GM19455 (cell line): ENCODE measurements around the gene ZNF318.
"Not testable (repeated sequence)": the region's sequence is repeated elsewhere in the genome, so short reads cannot be mapped to it uniquely, and the experiment has no call there.

Source experiments
- ATAC-seq: cut with Tn5 transposase; IDR thresholded peaks from one replicate; pipeline ENCODE4 v1.9.1; 2021; ENCODE audit not compliant: unreplicated experiment

Gene ZNF318, protein sequence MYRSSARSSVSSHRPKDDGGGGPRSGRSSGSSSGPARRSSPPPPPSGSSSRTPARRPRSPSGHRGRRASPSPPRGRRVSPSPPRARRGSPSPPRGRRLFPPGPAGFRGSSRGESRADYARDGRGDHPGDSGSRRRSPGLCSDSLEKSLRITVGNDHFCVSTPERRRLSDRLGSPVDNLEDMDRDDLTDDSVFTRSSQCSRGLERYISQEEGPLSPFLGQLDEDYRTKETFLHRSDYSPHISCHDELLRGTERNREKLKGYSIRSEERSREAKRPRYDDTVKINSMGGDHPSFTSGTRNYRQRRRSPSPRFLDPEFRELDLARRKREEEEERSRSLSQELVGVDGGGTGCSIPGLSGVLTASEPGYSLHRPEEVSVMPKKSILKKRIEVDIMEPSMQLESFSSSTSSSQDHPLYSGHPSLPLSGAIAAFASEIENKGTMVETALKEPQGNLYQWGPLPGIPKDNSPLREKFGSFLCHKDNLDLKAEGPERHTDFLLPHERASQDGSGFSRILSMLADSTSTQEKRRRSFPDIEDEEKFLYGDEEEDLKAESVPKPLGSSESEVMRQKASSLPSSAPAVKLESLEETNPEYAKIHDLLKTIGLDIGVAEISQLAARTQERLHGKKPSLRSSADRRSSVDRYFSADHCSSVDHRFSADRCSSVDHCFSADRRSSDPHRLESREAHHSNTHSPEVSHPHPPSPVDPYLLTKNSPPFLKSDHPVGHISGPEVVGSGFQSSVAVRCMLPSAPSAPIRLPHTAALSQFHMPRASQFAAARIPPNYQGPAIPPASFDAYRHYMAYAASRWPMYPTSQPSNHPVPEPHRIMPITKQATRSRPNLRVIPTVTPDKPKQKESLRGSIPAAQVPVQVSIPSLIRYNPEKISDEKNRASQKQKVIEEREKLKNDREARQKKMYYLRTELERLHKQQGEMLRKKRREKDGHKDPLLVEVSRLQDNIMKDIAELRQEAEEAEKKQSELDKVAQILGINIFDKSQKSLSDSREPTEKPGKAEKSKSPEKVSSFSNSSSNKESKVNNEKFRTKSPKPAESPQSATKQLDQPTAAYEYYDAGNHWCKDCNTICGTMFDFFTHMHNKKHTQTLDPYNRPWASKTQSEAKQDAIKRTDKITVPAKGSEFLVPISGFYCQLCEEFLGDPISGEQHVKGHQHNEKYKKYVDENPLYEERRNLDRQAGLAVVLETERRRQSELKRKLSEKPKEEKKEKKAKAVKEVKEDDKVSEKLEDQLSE (N-terminal part only)

DNA sequence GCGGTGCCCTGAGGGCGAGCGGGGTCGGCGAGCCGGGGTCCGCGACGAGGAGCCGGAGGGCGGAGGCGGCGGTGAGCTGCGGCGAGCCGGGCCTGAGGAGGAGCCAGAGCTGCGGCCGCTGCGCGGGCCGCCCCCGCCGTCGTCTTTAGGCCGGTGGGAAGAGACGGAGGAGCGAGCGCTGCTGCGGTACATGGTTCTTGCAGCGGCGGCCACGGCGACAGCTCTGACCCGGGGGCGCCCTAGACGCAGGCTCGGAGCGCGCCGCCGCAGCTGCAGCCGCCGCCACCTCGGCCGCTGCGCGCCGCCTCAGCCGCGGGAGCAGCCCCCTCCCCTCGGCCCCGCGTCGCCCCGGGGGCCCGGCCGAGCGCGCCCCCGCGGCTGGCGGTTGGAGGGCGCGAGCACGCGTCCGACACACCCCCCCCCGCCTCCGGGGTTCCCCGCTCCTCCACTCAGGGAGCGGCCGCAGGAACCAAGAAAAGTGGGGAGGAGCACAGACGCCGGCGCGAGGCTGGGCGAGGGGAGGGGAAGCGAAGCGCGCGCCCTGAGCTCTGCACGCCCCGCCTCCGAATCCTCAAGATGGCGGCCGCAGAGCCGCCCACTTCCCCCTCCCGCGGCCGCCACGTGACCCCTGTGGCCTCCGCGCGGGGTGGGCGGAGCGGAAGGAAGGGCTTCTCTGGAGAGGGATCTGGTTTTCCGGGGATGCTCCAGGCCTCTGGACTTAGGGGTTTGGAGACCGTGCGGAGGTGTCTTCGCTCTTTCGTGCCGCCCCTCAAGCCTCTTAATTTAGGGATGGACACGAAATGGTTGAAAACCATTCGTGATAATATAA is at the start of gene ZNF318:
Gene ZNF318 (minus strand): TSS at position 474 of the 829 bp plus-strand sequence. CDS start 282 bp downstream, at position 192.
- peak; percentile 83 for ATAC-seq

DNA sequence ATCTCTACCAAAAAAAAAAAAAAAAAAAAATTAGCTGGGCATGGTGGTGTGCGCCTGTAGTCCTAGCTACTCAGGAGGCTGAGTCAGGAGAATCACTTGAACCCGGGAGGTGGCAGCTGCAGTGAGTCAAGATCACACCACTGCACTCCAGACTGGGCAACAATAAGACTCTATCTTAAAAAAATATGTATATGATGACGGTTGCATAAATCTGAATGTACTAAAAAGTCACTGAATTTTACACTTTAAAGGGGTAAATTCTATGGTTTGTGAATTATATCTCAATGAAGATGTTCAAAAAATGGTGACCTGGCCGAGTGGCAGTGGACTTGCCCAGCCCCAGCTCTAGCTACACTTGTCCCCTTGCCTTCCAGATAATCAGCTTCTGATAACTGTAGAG is 47.5 kb upstream of the ZNF318 start:
- no peak for ATAC-seq

- ATAC-seq: not testable (repeated sequence)
Observed at GRCh38 chr6:43415275-43415674, 45.8 kb upstream of the ZNF318 start.

DNA sequence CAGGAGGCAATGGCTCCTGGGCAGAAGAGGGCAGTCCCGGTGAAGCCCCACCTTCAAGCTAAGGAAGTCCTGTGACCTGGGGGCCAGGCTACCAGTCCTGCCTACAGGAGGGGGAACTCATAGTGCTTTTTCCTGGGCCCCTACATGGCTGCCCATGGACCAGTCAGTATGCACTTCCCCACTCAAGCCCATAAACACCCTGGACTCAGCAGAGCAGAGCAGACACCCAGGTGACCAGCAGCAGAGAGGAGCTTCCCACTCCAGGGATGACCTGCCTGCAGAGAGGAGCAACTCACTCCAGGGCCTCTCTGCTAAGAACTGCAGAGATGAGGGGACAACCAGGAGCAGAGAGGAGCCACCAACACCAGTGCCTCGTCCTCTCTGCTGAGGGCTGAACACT is 43.6 kb upstream of the ZNF318 start:
- no peak for ATAC-seq

GRCh38 chr6:43412541-43412940 is 43.1 kb upstream of the ZNF318 start:
- ATAC-seq: no peak

DNA sequence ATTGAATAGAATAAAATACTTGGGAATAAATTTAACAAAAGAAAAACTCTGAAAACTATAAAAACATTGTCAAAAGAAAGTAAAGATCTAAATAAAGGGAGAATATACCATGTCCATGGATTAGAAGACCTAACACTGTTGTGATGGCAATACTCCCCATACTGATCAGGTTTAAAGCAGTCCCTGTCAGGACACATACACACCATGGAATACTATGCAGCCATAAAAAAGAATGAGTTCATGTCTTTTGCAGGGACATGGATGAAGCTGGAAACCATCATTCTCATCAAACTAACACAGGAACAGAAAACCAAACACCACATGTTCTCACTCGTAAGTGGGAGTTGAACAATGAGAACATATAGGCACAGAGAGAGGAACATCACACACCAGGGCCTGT is 41.3 kb upstream of the ZNF318 start:
- not testable (repeated sequence) for ATAC-seq

GRCh38 chr6:43408259-43408658 is 38.8 kb upstream of the ZNF318 start:
- no peak for ATAC-seq

- no peak for ATAC-seq
Observed at GRCh38 chr6:43407296-43407695, 37.8 kb upstream of the ZNF318 start.

DNA sequence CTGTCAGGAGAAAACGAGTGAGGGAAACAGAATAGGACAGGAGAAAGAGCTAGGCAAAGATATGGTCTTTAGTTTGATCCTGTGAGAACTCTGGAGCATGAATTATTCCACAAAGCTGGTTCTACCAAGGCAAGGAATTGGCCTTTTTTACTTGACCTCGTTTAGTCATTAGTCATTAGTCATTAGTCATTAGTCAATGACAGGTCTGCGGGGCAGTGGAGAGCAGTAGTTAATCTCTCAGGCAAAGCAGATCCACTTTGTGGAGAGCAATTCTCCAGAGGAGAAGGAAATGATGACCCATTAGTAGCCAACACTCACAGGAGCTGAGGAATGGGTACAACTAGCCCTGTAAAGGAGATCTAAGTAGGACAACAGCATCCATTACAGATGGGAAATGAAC is 35.9 kb upstream of the ZNF318 start:
- ATAC-seq: no peak

DNA sequence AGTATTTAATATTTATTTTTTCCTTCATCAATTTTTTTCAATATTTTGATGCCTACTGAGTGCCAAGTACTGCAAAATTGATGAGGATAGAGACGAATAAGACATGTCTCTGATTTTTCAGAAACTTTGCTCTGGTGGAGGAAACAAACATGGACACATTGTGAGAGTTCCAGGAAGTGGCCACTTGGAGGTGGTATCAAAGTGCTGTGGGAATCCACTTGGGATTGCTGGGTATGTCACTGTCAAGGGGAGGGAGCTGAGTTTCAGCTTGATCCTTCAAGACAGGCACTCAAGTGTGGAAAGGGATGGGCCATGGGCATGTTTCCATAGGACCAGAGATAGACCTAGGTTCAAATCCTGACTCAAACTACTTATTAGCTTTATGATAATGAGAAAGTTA is 33.4 kb upstream of the ZNF318 start:
- ATAC-seq: no peak

GRCh38 chr6:43401730-43402129 is 32.3 kb upstream of the ZNF318 start:
- ATAC-seq: no peak

DNA sequence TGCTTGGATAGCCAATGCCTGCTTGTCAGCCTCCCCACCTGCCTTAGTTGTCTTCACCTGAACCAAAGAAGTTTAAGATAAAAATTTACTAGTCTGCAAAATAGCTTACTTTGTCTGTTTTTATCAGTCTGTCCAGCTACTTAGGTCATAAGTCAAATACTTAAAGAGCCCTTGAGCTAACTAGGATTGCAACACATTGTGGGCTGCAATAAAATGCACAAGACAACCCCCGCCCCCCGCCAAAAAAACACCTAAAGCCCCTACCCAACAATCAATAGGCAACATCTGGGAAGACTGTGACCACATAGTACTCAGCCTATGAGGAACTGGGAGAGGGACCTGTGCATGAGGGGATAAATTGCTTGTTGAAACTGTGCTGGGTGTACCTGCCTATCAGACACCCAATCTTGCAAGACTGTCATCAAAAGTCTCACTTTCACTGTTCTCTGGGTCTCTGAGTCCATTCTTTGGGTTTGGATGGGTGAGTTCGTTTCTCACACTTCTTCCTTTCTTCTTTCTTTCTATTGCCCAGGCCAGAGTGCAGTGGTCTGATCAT is 30.6 kb upstream of the ZNF318 start:
- ATAC-seq: no peak

DNA sequence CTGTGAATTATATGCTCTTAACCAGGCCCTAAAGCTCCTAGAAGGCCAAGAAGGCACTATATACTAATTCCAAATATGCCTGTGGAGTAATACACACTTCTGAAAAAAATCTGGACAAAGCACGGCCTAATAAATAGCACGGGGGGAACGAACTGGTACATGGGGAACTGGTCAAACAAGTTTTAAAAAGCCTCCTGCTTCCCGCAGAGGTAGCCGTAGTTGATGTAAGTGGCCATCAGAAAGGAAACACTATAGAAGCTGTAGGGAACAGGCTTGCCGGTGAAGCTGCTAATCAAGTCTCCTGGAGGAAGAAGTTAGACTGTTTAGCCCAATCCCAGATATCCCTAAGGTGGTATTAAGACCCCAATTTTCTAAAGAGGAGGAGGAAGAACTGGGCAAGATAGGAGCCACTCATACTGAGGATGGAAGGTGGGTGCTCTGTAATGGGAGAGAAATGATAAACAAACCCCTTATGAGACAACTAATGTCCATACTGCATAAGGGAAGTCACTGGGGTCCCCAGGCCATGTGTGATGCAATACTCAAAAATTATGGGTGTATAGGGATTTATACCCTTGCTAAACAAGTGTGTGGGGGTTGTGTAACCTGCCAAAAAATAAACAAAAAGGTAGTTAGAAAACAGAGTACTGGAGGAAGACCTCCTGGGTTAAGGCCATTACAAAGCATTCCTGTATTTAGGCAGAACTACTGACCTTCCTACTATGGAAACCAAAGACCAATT is 27.1 kb upstream of the ZNF318 start:
- no peak for ATAC-seq

GRCh38 chr6:43395776-43396175 is 26.3 kb upstream of the ZNF318 start:
- ATAC-seq: no peak

- no peak for ATAC-seq
Observed at GRCh38 chr6:43394982-43395381, 25.5 kb upstream of the ZNF318 start.

DNA sequence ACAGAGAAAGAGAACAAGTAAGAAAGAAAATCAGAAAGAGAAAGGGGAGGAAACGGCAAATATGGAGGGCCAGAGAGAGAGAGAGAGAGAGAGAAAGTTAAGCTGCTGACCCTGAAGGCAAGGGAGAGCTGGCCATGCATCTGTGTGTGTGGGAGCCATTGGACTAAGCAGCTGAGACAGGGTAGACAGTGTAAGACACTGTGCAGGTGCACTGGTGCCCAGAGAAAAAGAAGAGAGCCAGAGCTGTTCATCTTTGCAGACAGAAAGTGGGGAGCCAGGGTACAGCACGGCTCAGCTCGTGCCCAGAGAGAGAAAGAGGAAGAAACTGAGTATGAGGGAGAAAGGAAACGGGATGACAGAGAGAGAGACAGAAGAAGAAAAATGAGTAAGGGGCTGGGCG is 24.2 kb upstream of the ZNF318 start:
- ATAC-seq: no peak

- ATAC-seq: not testable (repeated sequence)
Observed at GRCh38 chr6:43393133-43393532, 23.7 kb upstream of the ZNF318 start.

DNA sequence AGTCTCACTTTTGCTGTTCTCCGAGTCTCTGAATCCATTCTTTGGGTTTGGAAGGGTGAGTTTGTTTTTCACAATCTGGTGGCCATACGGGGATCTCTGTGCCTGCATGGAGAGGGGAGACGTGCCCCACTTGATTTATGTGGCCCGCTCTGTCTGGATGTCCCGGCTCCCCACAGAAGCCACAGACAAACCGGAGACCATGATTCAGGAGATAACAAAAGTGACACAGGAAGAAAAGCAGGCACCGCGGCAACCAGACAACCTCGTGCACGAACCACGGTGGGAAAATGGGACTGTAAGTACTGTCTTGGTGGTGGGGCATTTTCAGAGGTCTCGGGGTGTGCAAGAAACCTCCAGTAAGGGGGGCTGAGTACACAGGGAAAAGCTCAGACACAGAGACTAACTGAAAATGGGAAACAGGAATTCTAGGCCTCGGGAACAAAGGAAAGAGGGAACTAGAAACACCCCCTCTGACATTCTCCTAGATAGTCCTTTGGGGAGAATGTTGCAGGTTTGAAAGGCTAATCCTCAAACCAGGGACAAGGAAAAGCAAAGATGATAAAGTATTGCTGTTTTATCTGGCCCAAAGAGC is 22.1 kb upstream of the ZNF318 start:
- ATAC-seq: no peak
